ENCODE results near the gene TMC1. TPM values are rescaled to one million over a fixed set of nuclear protein-coding genes. Genes with fewer than 3 reads are reported as not detected.

TMC1 gene
- total and polyA plus RNA-seq, 10 of the 15 experiments (the other 5 are each of a cell fraction or from before 2014, with no cell fraction given), result 0.06 to 0.94 (median 0.40) TPM; not detected in 1

DNA sequence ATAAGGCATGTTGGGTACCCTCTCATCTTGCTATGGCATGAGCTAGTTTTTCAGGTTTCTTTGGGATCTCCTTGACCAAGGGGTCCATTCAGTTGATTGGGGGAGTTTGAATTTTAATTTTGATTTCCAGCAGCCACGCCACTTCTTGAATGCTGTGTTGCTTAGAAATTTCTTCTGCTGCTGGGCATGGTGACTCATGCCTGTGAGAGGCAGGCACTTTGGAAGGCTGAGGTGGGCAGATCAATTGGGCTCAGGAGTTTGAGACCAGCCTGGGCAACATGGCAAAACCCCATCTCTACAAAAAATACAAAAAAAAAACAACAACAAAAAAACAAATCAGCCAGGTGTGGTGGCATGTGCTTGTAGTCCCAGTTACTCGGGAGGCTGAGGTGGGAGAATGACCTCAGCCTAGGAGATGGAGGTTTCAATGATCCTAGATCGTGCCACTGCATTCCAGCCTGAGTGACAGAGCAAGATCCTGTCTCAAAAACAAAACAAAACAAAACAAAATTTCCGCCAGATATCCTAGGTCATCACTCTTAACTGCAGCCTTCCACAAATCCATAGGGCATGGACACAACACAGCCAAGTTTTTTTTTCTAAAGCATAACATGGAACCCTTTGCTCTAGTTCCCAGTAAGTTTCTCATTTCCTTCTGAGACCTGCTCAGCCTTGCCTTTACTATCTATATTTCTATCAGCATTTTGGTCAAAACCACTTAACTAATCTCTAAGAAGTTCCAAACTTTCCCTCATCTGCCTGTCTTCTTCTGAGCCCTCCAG lies 17.7 kb downstream of the TMC1 start (continued):
- TF ChIP-seq, protein P1, sequence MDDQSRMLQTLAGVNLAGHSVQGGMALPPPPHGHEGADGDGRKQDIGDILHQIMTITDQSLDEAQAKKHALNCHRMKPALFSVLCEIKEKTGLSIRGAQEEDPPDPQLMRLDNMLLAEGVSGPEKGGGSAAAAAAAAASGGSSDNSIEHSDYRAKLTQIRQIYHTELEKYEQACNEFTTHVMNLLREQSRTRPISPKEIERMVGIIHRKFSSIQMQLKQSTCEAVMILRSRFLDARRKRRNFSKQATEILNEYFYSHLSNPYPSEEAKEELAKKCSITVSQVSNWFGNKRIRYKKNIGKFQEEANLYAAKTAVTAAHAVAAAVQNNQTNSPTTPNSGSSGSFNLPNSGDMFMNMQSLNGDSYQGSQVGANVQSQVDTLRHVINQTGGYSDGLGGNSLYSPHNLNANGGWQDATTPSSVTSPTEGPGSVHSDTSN (IDR thresholded peaks at IDR 0.05; ENCODE audit: insufficient replicate concordance, low read depth, low read length), result no peak

DNA sequence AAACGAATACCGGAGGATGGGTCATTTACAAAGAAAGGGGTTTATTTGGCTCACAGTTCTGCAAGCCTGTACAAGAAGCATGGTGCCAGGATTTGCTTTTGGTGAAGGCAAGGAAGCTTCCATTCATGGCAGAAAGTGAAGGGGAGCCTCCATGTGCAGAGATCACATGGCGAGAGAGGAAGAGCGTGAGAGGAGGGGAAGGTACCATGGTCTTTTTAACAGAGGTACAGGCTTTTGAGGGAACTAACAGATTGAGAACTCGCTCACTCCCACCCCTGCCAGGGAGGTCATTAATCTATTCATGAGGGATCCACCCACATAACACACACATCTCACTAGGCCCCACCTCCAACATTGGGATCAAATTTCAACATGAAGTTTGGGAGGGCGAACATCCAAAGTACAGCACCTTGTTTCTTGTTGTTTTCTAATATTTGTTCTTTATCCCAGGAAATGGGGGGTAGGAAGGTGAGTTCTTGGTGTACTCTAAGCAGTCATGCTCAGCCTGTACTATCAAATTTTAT lies 18.5 kb downstream of the TMC1 start:
- in situ Hi-C loops (cut with MboI) (no loop called here), intact Hi-C loops (cut with micrococcal nuclease; ENCODE audit: unreplicated experiment) (no loop called here)
- FAIRE-seq (no peak), ATAC-seq (no peak), DNase-seq (ENCODE audit: low read depth, low spot score) (no peak)
- Histone ChIP-seq H3K27me3 (replicated peaks in 1 of 2; ENCODE audit: control insufficient read depth in 2 of 2, insufficient read depth in 2 of 2, low read length in 1 of 2) (no peaks in the 10 kb centered on the region), H3K9me3 (replicated peaks; ENCODE audit: control insufficient read depth, insufficient read depth, low read length) (no peaks in the 10 kb centered on the region; the same call in 2 of the 3 replicates), H3K4me2 (ENCODE audit: control insufficient read depth, insufficient read depth) (no peak overlapping the region), H3K4me1 (ENCODE audit: control insufficient read depth, insufficient read depth, low read length) (no peaks in the 10 kb centered on the region), H4K20me1 (ENCODE audit: control insufficient read depth, insufficient read depth) (no peaks in the 10 kb centered on the region), H3K9ac (ENCODE audit: control insufficient read depth, insufficient read depth, low read length) (no peak overlapping the region), H3K36me3 (ENCODE audit: control insufficient read depth in 2 of 2, insufficient read depth in 2 of 2, low read length in 1 of 2) (no peaks in the 10 kb centered on the region), H3K79me2 (ENCODE audit: control insufficient read depth, insufficient read depth, low read length) (no peaks in the 10 kb centered on the region), H2AFZ (ENCODE audit: control insufficient read depth, low read depth, low read length) (no peak overlapping the region), H3K4me3 (no peak overlapping the region), H3K27ac (ENCODE audit: control insufficient read depth, insufficient read depth) (no peak overlapping the region)
- ChIA-PET POLR2A (interaction anchor here (1.4 kb wide), 1 partner anchor 174 kb away, joined by 3 read pairs; no protein-coding TSS in a partner anchor), RAD21 (ENCODE audit: unreplicated experiment) (interaction anchor here (1.2 kb wide), 1 partner anchor 9 kb away, joined by 3 read pairs; no protein-coding TSS in a partner anchor), SMC1A (ENCODE audit: uncharacterized antibody, unreplicated experiment) (interaction anchor here (1.1 to 1.4 kb wide), 2 partner anchors 9 to 13 kb away, joined by 3 to 4 read pairs; no protein-coding TSS in a partner anchor), CTCF (interaction anchor here (1.5 kb wide), 1 partner anchor 50 kb away, joined by 5 read pairs; no protein-coding TSS in a partner anchor)
- no TSS peak for BruUV-seq (replicated peaks)
- 88% methylated on average over 6 of the region's 6 CpGs for WGBS (ENCODE audit: insufficient coverage, insufficient replicate concordance, low lambda C conversion rate, missing lambda C conversion rate)
- no peak for TF ChIP-seq ZNF274 (IDR thresholded peaks at IDR 0.05; ENCODE audit: insufficient read depth, insufficient read length)
- TF ChIP-seq IKZF1 (conservative IDR thresholded peaks at IDR 0.05), result no peak
- no peak for TF ChIP-seq BHLHE40 (IDR thresholded peaks at IDR 0.05; ENCODE audit: borderline replicate concordance in 1 of 2, low read depth in 2 of 2, low read length in 1 of 2)
- no peak for TF ChIP-seq RUNX3 (IDR thresholded peaks at IDR 0.05; ENCODE audit: low read length)
- TF ChIP-seq, protein P2, sequence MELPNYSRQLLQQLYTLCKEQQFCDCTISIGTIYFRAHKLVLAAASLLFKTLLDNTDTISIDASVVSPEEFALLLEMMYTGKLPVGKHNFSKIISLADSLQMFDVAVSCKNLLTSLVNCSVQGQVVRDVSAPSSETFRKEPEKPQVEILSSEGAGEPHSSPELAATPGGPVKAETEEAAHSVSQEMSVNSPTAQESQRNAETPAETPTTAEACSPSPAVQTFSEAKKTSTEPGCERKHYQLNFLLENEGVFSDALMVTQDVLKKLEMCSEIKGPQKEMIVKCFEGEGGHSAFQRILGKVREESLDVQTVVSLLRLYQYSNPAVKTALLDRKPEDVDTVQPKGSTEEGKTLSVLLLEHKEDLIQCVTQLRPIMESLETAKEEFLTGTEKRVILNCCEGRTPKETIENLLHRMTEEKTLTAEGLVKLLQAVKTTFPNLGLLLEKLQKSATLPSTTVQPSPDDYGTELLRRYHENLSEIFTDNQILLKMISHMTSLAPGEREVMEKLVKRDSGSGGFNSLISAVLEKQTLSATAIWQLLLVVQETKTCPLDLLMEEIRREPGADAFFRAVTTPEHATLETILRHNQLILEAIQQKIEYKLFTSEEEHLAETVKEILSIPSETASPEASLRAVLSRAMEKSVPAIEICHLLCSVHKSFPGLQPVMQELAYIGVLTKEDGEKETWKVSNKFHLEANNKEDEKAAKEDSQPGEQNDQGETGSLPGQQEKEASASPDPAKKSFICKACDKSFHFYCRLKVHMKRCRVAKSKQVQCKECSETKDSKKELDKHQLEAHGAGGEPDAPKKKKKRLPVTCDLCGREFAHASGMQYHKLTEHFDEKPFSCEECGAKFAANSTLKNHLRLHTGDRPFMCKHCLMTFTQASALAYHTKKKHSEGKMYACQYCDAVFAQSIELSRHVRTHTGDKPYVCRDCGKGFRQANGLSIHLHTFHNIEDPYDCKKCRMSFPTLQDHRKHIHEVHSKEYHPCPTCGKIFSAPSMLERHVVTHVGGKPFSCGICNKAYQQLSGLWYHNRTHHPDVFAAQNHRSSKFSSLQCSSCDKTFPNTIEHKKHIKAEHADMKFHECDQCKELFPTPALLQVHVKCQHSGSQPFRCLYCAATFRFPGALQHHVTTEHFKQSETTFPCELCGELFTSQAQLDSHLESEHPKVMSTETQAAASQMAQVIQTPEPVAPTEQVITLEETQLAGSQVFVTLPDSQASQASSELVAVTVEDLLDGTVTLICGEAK (IDR thresholded peaks at IDR 0.05; ENCODE audit: borderline replicate concordance), result no peak
- TF ChIP-seq GABPA (IDR thresholded peaks at IDR 0.05; ENCODE audit: low read depth), result no peak
- TF ChIP-seq CREB1 (IDR thresholded peaks at IDR 0.05; ENCODE audit: low read depth), result no peak
- TF ChIP-seq RBBP5 (conservative IDR thresholded peaks at IDR 0.05), result no peak
- TF ChIP-seq ZNF24 (IDR thresholded peaks at IDR 0.05), result no peak
- no peak for TF ChIP-seq POLR2AphosphoS5 (IDR thresholded peaks at IDR 0.05; ENCODE audit: low read length)
- no peak for TF ChIP-seq SMAD5 (IDR thresholded peaks at IDR 0.05; ENCODE audit: low read depth)
- TF ChIP-seq TCF3 (IDR thresholded peaks at IDR 0.05; ENCODE audit: borderline replicate concordance, insufficient read depth, low read depth, low read length), result no peak
- no peak for TF ChIP-seq YBX1 (IDR thresholded peaks at IDR 0.05)
- no peak for TF ChIP-seq ESRRA (IDR thresholded peaks at IDR 0.05; ENCODE audit: low read length)
- no peak for TF ChIP-seq SUZ12 (IDR thresholded peaks at IDR 0.05; ENCODE audit: unreplicated experiment)

Data from GM12878 (cell line).